Activated gamma-delta T cell (primary cell): ENCODE data around the gene GRPEL2.

Source experiments
- DNase-seq: peaks from one replicate; lab custom pipeline; 2025; lab: John Stamatoyannopoulos, UW
- total RNA-seq, 2 donors: gene quantifications; one replicate each; lab custom pipeline; 2026; lab: John Stamatoyannopoulos, UW

Gene GRPEL2, protein sequence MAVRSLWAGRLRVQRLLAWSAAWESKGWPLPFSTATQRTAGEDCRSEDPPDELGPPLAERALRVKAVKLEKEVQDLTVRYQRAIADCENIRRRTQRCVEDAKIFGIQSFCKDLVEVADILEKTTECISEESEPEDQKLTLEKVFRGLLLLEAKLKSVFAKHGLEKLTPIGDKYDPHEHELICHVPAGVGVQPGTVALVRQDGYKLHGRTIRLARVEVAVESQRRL
- 40.6 to 51.1 reads per million in 2 donors for total RNA-seq

GRCh38 chr5:149345147-149345891 is at the start of gene GRPEL2:
Gene GRPEL2 (plus strand): TSS chr5:149345499. CDS start chr5:149345540, 41 bp downstream.
- peak; percentile 70 for DNase-seq

GRCh38 chr5:149297340-149298025 is 47.8 kb upstream of the GRPEL2 start:
- no peak for DNase-seq

GRCh38 chr5:149298163-149298562 is 47.1 kb upstream of the GRPEL2 start:
- DNase-seq: no peak

- no peak for DNase-seq
Observed at GRCh38 chr5:149298842-149299404, 46.4 kb upstream of the GRPEL2 start.

- DNase-seq: no peak
Observed at GRCh38 chr5:149299451-149300054, 45.7 kb upstream of the GRPEL2 start.

- no peak for DNase-seq
Observed at GRCh38 chr5:149300441-149300840, 44.9 kb upstream of the GRPEL2 start.

GRCh38 chr5:149301049-149301743 is 44.1 kb upstream of the GRPEL2 start:
- DNase-seq: no peak

- no peak for DNase-seq
Observed at GRCh38 chr5:149301744-149302380, 43.4 kb upstream of the GRPEL2 start.

DNA sequence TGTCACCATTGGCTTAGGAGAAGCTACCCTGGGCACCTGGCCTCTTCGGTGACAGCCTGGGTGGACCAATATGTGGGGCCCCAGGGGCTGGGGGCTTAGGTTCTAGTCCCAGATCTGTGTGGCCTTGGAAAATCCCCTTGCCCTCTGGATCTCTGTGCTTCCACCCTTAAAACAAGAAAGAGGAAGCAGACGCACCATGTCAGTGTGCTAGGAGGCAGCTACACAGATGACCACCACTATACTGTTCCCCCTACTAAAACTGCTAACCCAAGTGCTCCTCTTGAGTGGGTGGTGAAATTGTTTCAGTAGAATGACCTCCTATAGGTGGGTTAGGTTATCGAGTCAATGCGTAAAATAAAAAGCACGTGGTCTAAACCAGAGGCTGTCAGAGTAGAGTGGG is 42.7 kb upstream of the GRPEL2 start:
- DNase-seq: no peak

GRCh38 chr5:149303210-149303609 is 42.1 kb upstream of the GRPEL2 start:
- DNase-seq: no peak

- no peak for DNase-seq
Observed at GRCh38 chr5:149304195-149305078, 40.9 kb upstream of the GRPEL2 start.

DNA sequence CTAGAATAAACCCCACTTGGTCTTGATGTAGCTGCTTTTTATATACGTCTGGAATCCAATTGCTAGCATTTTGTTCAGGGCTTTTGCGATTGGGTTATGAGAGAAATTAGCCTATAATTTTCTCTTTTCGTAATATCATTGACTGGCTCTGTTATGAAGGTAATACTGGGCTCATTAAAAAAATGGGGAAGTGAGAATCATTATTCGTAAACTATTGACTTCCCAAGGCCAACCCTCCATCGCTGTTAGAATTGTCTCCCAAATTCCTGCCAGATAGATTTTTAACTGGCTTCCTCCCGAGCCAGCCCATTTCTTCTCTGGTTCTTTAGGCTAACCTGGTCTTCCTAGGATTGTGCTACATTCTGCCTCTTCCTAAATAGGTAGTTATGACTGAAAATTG is 35.9 kb upstream of the GRPEL2 start:
- DNase-seq: no peak

DNA sequence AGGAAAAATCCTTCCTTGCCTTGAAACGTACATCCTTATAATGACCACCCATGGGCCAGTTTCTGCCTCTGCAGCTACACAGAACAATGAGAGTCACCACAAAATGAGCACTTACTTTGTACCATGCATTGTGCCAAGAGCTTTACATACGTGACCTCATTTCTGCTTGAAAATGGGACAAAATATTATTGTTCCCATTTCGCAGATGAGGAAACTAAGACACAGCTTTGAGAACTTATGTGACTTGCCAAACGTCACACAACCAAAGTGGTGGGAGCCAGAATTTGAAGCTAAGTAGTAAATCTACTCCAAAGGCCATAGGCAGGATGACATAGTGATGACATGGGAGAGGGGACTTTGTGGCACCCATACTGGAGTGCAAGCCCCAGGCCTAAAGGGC is 34.8 kb upstream of the GRPEL2 start:
- DNase-seq: no peak

DNA sequence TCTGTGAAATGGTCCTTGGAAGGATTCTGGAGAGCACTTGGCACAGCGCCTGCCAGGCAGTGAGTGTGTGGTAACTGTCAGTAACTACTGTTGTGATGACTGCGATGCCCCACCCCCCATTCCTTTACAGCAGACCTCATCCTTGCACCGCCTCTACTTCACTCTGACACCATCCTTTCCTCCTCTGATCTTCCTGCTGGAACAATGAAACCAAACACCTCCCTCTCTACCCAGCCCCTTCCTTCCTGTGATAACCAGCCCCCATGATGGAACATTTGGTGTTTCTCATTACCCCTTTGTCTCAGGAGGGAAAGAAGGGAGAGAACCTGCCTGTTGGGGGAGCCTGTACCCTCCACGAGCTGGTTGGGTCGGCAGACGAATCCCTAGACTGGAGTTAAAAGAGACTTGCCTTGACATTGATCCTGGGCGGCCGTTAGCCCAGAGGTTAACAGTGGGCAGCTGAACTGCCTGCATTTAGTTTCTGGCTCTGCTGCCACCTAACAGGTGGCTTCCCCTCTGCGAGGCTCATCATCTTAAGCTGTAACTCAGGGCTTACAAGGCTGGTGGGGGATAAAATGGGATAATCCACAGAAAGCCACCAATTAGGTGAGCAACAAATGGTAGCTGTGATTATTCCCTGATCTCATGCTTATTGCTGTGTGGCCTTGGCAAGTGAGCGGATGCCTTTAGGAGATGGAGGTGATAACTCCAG is 34.2 kb upstream of the GRPEL2 start:
- no peak for DNase-seq

- no peak for DNase-seq
Observed at GRCh38 chr5:149313151-149313841, 32.0 kb upstream of the GRPEL2 start.

GRCh38 chr5:149314571-149315111 is 30.7 kb upstream of the GRPEL2 start:
- DNase-seq: no peak

DNA sequence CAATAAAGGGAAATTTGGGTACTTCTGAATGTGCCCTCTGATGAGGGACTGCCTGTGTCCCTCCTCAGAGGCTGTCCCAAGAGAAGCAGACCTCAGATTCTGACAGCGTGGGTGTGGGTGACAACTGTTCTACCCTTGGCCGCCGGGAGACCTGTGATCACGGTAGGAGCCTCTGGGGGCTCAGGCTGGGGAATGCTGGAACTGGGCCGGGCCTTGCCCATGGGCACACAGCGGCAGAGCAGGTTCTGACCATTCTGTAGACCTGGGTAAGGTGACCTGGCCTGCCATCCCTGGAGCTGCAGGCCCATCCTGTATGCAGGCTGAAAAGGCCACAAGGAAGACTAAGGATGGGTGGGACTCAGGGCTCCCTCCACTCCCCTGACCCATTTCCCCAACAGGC is 29.5 kb upstream of the GRPEL2 start:
- DNase-seq: no peak

- DNase-seq: no peak
Observed at GRCh38 chr5:149317281-149318048, 27.8 kb upstream of the GRPEL2 start.
